Kasumi-1 (cell line): ENCODE measurements around the gene DNAJC27.

Experiments
- DNase-seq, 2 experiments: peaks; one replicate each; lab custom pipeline; 2025; lab: John Stamatoyannopoulos, UW

The DNAJC27 gene

GRCh38 chr2:24970483-24971285 is 1.1 kb downstream of the DNAJC27 start:
- DNase-seq: peak in 1 of 2 experiments; percentile 25

GRCh38 chr2:24969784-24970183 is 2.0 kb downstream of the DNAJC27 start:
- no peak for DNase-seq

- no peak for DNase-seq
These were observed 9.9 kb downstream of the DNAJC27 start for GRCh38 chr2:24961903-24962302.

- DNase-seq: no peak
These were observed 12.0 kb downstream of the DNAJC27 start for GRCh38 chr2:24959761-24960160.

- no peak for DNase-seq
These were observed 13.3 kb downstream of the DNAJC27 start for GRCh38 chr2:24958411-24958935.

GRCh38 chr2:24957976-24958375 is 13.8 kb downstream of the DNAJC27 start:
- DNase-seq: no peak

- no peak for DNase-seq
These were observed 14.5 kb downstream of the DNAJC27 start for GRCh38 chr2:24957221-24957620.

- DNase-seq: no peak
These were observed 15.8 kb downstream of the DNAJC27 start for GRCh38 chr2:24955921-24956320.

- DNase-seq: no peak
These were observed 16.5 kb downstream of the DNAJC27 start for GRCh38 chr2:24955232-24955631.

- no peak for DNase-seq
These were observed 21.7 kb downstream of the DNAJC27 start for GRCh38 chr2:24950102-24950501.

- no peak for DNase-seq
These were observed 23.2 kb downstream of the DNAJC27 start for GRCh38 chr2:24948506-24948905.

GRCh38 chr2:24947561-24948157 is 24.1 kb downstream of the DNAJC27 start:
- no peak for DNase-seq

- no peak for DNase-seq
These were observed 25.8 kb downstream of the DNAJC27 start for GRCh38 chr2:24945907-24946306.

GRCh38 chr2:24943427-24944053 is 28.2 kb downstream of the DNAJC27 start:
- no peak for DNase-seq

GRCh38 chr2:24939353-24939752 is 32.4 kb downstream of the DNAJC27 start:
- DNase-seq: no peak

- DNase-seq: no peak
These were observed 34.5 kb downstream of the DNAJC27 start for GRCh38 chr2:24937236-24937635.

GRCh38 chr2:24935145-24935544 is 36.6 kb downstream of the DNAJC27 start:
- DNase-seq: no peak

- DNase-seq: no peak
These were observed 39.0 kb downstream of the DNAJC27 start for GRCh38 chr2:24932715-24933114.

- DNase-seq: peak; percentile 51 to 63
These were observed 41.0 kb downstream of the DNAJC27 start for GRCh38 chr2:24930768-24931167.

- peak in 1 of 2 experiments; percentile 8 for DNase-seq
These were observed 42.5 kb downstream of the DNAJC27 start for GRCh38 chr2:24929230-24929629.

GRCh38 chr2:24928036-24928435 is 43.7 kb downstream of the DNAJC27 start:
- no peak for DNase-seq

GRCh38 chr2:24926602-24927252 is 45.0 kb downstream of the DNAJC27 start:
- no peak for DNase-seq
